Vein endothelial cell (primary cell): ENCODE measurements around the gene CD1D. TPM values are rescaled to one million over a fixed set of nuclear protein-coding genes. Genes with fewer than 3 reads are reported as not detected.

Experiments
- total RNA-seq: library from RNA; depleted of rRNA; stranded (reverse); fragments of >200 nt; gene quantifications from 2 replicates; pipeline ENCODE4 v1.2.3, GENCODE V29; 2012

CD1D gene
- total RNA-seq: under 0.01 and 0.10 TPM in 2 replicates

DNA sequence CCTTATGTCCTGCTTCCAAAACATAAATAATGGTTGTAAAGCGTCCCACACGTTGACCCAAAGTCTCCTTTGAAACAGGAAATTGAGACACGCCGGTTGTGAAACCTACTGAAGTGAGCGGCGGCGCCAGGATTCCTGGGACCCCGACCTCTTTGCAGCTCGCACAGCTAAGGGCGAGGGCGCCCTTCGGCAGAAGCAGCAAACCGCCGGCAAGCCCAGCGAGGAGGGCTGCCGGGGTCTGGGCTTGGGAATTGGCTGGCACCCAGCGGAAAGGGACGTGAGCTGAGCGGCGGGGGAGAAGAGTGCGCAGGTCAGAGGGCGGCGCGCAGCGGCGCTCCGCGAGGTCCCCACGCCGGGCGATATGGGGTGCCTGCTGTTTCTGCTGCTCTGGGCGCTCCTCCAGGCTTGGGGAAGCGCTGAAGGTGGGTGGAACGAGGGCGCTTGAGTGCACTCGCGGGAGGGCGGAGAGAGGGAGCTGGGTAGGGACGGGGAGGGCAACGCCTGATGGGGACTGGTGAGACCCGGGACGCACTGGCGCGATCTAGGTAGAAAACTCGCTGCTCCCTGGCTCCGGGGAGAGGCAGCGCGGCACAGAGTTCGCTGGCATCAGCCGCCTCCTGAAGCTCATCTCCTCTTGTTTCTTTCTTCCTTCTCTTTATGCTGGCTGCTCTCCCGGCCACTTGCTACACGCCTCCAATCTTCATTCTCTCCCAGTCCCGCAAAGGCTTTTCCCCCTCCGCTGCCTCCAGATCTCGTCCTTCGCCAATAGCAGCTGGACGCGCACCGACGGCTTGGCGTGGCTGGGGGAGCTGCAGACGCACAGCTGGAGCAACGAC is at the start of gene CD1D:
Gene CD1D, plus strand, starts transcription at position 155 of the 836 bp plus-strand sequence. Its CDS starts 207 bp downstream, at position 362.

Other genes with a start within 250 kb of the CD1D start
- 42.2 and 51.9 TPM in 2 replicates for gene KIRREL1, start 187.2 kb upstream of the CD1D start, total RNA-seq
- not detected in 2 replicates for gene CD1A, start 73.5 kb downstream of the CD1D start, total RNA-seq
- not detected in 2 replicates for gene CD1C, start 109.0 kb downstream of the CD1D start, total RNA-seq
- gene CD1B, start 150.6 kb downstream of the CD1D start, total RNA-seq: not detected in 2 replicates
- gene CD1E, start 173.0 kb downstream of the CD1D start, total RNA-seq: not detected in 2 replicates
- gene OR10T2, start 218.6 kb downstream of the CD1D start, total RNA-seq: not detected in 2 replicates
- not detected in 2 replicates for gene OR10K2, start 245.3 kb downstream of the CD1D start, total RNA-seq